Activated T-cell treated with anti-CD3 and anti-CD28 coated beads, Interleukin-2, amount 50 U/mL, for 1 hour (primary cell): ENCODE data around the gene C3orf49.

Experiments
- DNase-seq: peaks from one replicate; pipeline ENCODE4 v3.0.0-alpha.2; 2020

The C3orf49 gene

GRCh38 chr3:63819151-63819398 lies at the start of gene C3orf49:
C3orf49 (plus strand) TSS chr3:63819299; CDS start chr3:63819472, 173 bp downstream.
- no peak for DNase-seq

- DNase-seq, result no peak
Measured at GRCh38 chr3:63774781-63775180, 44.3 kb upstream of the C3orf49 start.

GRCh38 chr3:63779227-63779626 lies 39.9 kb upstream of the C3orf49 start:
- DNase-seq, result no peak

- DNase-seq, result no peak
Measured at GRCh38 chr3:63791974-63792373, 27.1 kb upstream of the C3orf49 start.

- DNase-seq, result no peak
Measured at GRCh38 chr3:63795438-63795837, 23.7 kb upstream of the C3orf49 start.

GRCh38 chr3:63798544-63798943 lies 20.6 kb upstream of the C3orf49 start:
- no peak for DNase-seq

GRCh38 chr3:63798949-63799348 lies 20.1 kb upstream of the C3orf49 start:
- no peak for DNase-seq

GRCh38 chr3:63800097-63800496 lies 19.0 kb upstream of the C3orf49 start:
- DNase-seq, result no peak

GRCh38 chr3:63803911-63804310 lies 15.2 kb upstream of the C3orf49 start:
- no peak for DNase-seq

- DNase-seq, result no peak
Measured at GRCh38 chr3:63807961-63808565, 11.0 kb upstream of the C3orf49 start.

GRCh38 chr3:63808633-63809032 lies 10.5 kb upstream of the C3orf49 start:
- no peak for DNase-seq

- no peak for DNase-seq
Measured at GRCh38 chr3:63809607-63810006, 9.5 kb upstream of the C3orf49 start.

GRCh38 chr3:63814237-63814636 lies 4.9 kb upstream of the C3orf49 start:
- DNase-seq, result no peak

GRCh38 chr3:63817225-63817624 lies 1.9 kb upstream of the C3orf49 start:
- DNase-seq, result no peak

- peak; percentile 51 for DNase-seq
Measured at GRCh38 chr3:63818282-63819150, 583 bp upstream of the C3orf49 start.

GRCh38 chr3:63824309-63824708 lies 5.2 kb downstream of the C3orf49 start:
- DNase-seq, result no peak

- no peak for DNase-seq
Measured at GRCh38 chr3:63830526-63830925, 11.4 kb downstream of the C3orf49 start.

- no peak for DNase-seq
Measured at GRCh38 chr3:63832395-63832794, 13.3 kb downstream of the C3orf49 start.

- DNase-seq, result no peak
Measured at GRCh38 chr3:63841704-63842103, 22.6 kb downstream of the C3orf49 start.

- DNase-seq, result no peak
Measured at GRCh38 chr3:63842127-63842526, 23.0 kb downstream of the C3orf49 start.

GRCh38 chr3:63845215-63845614 lies 26.1 kb downstream of the C3orf49 start:
- no peak for DNase-seq

- no peak for DNase-seq
Measured at GRCh38 chr3:63847718-63848450, 28.8 kb downstream of the C3orf49 start.

- DNase-seq, result no peak
Measured at GRCh38 chr3:63849175-63849574, 30.1 kb downstream of the C3orf49 start.

GRCh38 chr3:63851287-63851686 lies 32.2 kb downstream of the C3orf49 start:
- no peak for DNase-seq
